ENCODE measurements around the gene CYP19A1.
"Not testable (repeated sequence)": the region's sequence is repeated elsewhere in the genome, so short reads cannot be mapped to it uniquely, and the experiment has no call there.

The CYP19A1 gene

DNA sequence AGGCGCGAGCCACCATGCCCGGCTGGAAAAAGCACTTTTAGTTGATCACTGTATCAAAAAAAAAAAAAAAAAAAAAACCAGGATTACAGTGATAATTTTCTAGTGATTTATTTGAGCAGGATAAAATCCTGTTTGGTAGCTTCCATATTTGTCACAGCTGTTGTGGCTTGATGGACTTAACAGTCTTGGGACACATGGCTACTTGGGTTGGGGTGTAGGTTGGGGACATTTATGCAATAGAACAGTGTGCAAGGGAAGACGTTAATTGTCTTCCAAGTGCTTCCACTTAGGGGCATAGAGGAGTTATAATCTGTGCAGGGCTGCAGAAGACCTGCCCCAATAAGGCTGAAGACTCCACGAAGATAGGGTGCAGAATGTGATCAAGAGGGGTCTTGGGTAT is 136.8 kb downstream of the CYP19A1 start:
- no peak for DNase-seq

DNA sequence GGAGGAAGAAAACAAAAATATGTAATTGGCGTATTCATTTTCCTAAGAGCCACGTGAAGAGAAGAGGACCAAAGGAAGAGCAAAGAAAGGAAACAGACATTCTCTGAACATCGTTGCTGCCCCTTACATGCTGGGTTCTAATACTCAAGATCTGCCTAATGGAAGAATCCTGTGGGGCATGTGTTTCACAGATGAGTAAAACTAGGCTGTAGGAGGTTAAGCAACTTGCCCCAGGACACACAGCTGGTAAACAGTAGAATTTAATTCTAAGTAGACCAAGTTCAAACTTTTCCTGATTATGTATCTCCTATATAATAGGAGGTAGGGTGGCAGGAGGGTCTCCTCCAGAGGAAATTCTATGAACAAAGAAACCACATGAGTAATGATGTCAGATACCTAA is 137.6 kb downstream of the CYP19A1 start:
- no peak for DNase-seq

GRCh38 chr15:51199541-51199940 is 138.9 kb downstream of the CYP19A1 start:
- DNase-seq: no peak

DNA sequence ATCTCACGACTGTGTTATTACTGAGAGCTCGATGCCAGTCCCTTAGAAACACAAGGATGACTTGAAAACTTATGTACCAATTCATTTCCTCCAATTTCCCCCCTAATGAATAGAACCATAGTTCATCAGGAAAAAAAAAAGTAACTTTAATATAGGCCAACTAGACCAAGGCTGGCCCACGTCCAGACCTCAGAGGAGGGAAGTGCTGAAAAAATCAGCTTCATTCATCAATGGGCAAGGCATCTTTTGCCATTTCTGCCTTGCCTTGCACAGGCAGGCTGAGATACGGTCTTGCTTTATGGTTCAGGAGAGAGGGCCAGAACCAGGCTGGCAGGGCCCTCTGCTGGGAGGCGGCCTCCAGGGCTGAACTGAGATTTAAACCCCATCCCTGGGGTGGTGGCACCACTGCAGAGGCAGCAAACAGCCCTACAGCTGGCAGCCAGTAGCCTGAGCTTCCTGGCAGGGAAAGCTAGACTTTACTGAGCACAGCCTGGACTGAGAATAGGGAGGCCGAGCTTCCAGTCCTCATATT is 139.6 kb downstream of the CYP19A1 start:
- no peak for DNase-seq

DNA sequence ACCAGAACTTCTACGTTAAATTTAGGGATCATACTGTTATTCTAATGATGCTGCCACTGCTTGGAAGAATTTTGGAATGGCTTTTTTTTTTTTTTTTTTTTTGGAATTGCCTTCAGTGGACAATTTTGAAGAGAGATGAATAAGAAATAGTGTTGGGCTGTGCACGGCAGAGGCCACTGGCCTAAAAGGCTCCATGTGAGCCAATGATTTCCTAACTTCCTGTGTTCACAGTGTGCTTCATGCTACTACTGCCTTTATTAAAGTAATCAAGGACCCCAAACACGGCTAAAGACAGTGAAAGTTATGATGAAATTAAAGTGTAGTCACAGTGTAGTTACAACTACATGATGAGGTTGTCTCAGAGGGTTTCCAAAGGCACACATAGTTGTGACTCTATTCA is 142.9 kb downstream of the CYP19A1 start:
- no peak for DNase-seq

DNA sequence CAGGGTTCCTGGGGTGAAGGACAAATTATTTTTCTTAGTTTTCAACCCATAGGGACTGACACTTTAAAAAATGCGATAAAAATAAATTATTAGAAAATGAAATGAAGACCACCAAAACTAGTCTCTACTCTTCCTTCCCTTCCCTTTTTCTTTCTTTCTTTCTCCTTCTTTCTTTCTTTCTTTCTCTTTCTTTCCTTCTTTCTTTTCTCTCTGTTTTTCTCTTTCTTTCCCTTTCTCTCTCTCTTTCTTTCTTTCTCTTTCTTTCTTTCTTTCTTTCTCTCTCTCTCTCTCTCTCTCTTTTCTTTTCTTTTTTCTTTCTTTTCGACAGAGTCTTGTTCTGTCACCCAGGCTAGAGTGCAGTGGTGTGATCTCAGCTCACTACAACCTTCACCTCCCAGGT is 144.4 kb downstream of the CYP19A1 start:
- DNase-seq: no peak

DNA sequence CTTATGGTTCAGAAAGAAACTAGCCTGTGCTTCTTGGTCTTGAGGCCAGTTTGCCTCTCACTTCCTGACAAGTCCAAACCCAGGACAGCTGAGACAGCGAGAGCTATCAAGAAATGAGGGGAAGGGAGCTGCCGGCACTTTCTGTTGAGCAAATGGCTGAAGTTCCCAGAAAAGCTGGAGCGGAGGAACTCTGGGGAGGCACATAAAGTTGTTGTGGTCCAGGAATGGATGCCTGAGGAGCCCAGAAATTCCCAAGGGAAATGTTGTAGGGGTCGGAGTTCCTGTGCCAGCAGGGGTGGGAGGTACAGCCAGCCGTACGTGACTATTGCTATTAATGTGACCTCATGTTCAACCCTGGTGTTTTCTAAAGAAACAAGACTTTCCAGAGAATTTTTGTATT is 144.9 kb downstream of the CYP19A1 start:
- no peak for DNase-seq

- DNase-seq: no peak
Measured at GRCh38 chr15:51192521-51193280, 145.7 kb downstream of the CYP19A1 start.

- no peak for DNase-seq
Measured at GRCh38 chr15:51191766-51192165, 146.6 kb downstream of the CYP19A1 start.

DNA sequence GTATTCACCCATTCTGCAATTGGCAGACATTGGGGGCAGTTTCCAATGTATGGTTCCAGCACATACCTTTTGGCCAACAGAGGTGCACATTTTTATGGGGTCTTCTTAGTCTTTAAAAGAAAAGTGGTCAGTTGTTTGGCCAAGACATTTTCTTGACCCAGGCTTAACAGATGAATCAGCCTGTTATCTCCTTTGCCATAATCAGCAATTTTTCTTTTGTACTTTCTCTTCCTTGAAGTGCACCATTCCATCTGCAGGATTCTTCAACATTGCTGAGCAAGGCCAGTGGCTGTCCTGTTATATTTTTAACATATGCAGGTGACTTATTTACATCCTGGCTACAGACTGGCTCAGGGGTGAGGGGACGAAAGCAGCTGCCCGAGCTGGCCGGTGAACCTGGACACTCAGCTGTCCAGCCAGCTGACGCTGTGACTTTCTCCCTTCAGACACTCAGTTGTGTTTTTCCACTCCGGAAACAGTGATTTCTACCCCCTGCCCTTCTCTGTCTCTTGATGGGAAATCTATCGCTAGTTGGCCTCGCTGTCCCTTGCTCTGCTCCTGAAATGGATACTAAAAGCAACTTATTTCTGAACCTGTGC is 147.2 kb downstream of the CYP19A1 start:
- no peak for DNase-seq

GRCh38 chr15:51190424-51191068 is 147.8 kb downstream of the CYP19A1 start:
- no peak for DNase-seq

- no peak for DNase-seq
Measured at GRCh38 chr15:51189669-51190385, 148.6 kb downstream of the CYP19A1 start.

- not testable (repeated sequence) for DNase-seq
Measured at GRCh38 chr15:51188791-51189190, 149.6 kb downstream of the CYP19A1 start.

GRCh38 chr15:51186891-51187290 is 151.5 kb downstream of the CYP19A1 start:
- DNase-seq: no peak

- DNase-seq: no peak
Measured at GRCh38 chr15:51186181-51186705, 152.2 kb downstream of the CYP19A1 start.

DNA sequence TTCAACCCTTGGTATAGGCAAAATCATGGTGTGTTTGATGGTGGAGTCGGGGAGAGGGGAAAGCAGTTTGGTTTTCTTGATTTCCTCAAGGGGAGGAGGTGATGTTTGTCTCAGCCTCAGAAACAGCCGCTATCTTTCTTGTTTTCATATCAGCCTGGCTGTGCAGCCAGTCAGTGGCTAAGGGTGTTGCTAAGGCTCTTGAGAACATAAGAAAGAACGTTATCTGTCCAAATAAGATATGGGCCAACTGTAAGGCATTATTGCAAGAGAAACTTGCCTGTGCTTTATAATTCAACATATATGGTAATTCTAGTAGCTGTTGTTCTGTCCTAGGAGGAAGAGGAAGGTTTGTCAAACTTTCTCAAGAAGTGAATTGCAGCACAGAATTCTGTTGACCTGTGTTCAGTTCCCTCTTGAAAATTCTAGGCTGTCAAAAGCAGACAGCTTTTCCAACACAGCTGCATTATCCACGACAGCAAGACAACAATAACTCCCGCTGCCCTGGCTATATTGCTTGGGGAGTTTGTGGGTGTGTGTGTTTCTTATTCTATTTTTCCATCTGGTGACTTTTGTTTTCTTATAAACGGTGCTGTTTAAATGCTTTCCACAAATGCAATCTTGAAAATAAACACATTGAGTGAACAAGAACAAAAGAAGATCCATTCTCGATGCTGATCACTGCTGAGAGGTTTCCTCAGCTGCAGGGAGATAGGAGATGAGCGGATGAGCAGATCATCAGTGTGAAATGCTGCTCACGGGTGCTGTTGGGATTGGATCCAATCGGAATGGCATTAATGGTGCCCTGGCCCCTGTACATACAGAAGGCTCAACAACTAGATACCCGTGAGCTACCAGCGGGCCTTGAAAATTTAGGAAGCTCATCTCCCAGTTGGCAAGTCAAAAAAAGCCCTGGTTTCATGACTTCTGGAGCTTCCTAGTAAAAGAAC is 152.9 kb downstream of the CYP19A1 start:
- no peak for DNase-seq

DNA sequence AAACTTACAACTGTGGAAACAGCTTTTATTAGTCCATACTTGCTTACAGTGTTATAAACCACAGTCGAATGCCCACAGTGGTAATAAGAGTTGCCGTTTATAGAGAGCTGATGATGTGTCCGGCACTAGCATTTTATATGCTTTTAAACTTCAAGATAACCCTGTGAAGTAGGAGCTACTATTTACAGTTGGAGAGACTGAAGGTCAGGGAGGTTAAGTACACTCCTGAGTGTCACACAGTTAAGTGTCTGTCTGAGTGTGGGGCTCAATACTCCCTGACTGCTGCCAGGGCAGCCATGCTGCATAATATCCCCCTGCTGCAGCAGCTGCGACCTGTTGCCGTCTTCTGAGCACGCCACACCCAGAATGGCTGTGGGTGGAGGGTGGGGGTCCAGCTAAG is 153.8 kb downstream of the CYP19A1 start:
- no peak for DNase-seq

- DNase-seq: no peak
Measured at GRCh38 chr15:51183076-51183475, 155.3 kb downstream of the CYP19A1 start.

GRCh38 chr15:51181905-51182304 is 156.5 kb downstream of the CYP19A1 start:
- no peak for DNase-seq

- DNase-seq: no peak
Measured at GRCh38 chr15:51181221-51181620, 157.2 kb downstream of the CYP19A1 start.

- DNase-seq: no peak
Measured at GRCh38 chr15:51180534-51180933, 157.9 kb downstream of the CYP19A1 start.

GRCh38 chr15:51180011-51180410 is 158.4 kb downstream of the CYP19A1 start:
- DNase-seq: no peak

Data from activated gamma-delta T cell (primary cell).